Suprapubic skin (tissue), 4 donors: ENCODE results near the gene RESF1. TPM values are rescaled to one million over a fixed set of nuclear protein-coding genes. Genes with fewer than 3 reads are reported as not detected.

Experiments used
- DNase-seq, 2 donors: peaks; one replicate each; pipeline ENCODE4 v3.0.0-alpha.2; 2019; ENCODE audit warnings: low spot score in 2 of 2
- H3K27ac ChIP-seq: fragments of 200-600 bp; sonication (generic); one replicate; pipeline ENCODE4 v1.5.1; 2019
- H3K27me3 ChIP-seq: fragments of 200-600 bp; sonication (generic); one replicate; pipeline ENCODE4 v1.5.1; 2019
- H3K36me3 ChIP-seq: fragments of 200-600 bp; sonication (generic); one replicate; pipeline ENCODE4 v1.5.1; 2019
- H3K4me1 ChIP-seq: fragments of 200-600 bp; sonication (generic); one replicate; pipeline ENCODE4 v1.5.1; 2019
- H3K4me3 ChIP-seq: fragments of 200-600 bp; sonication (generic); one replicate; pipeline ENCODE4 v1.5.1; 2019; ENCODE audit warnings: mild to moderate bottlenecking
- H3K9me3 ChIP-seq: fragments of 200-600 bp; sonication (generic); one replicate; pipeline ENCODE4 v1.5.1; 2019
- EP300 ChIP-seq: sonication (generic); formaldehyde crosslinking; IDR thresholded peaks from one replicate; pipeline ENCODE4 v1.6.1; 2017; ENCODE audit warnings: antibody characterized with exemption
- POLR2A ChIP-seq, 2 donors: fragments of 450-650 bp; IDR thresholded peaks; one replicate each; pipeline ENCODE4 v1.6.1; 2017; ENCODE audit warnings: antibody characterized with exemption in 2 of 2, mild to moderate bottlenecking in 2 of 2, moderate library complexity in 2 of 2
- POLR2AphosphoS5 ChIP-seq, 3 donors: sonication (generic); formaldehyde crosslinking; IDR thresholded peaks; one replicate each; pipeline ENCODE4 v1.6.1; 2017; ENCODE audit warnings: antibody characterized with exemption in 3 of 3
- WGBS: methylation state at CpG from one replicate; pipeline ENCODE4 v1.1.5; 2018; 5-methylcytosine and 5-hydroxymethylcytosine counted together
- total RNA-seq, 4 donors: library from RNA; depleted of rRNA; stranded (reverse); fragments of >200 nt; gene quantifications; one replicate each; pipeline ENCODE4 v1.1.0, GENCODE V29; 2016
- TF ChIP-seq, protein P1 (sequence below), 2 donors: fragments of 200-600 bp in 1 of 2; fragments of 450-650 bp in 1 of 2; sonication (generic) in 1 of 2; IDR thresholded peaks; one replicate each; pipeline ENCODE4 v1.5.1; 2016 to 2019; ENCODE audit warnings: antibody characterized with exemption in 2 of 2, mild to moderate bottlenecking in 1 of 2, moderate library complexity in 1 of 2

Gene RESF1
- total RNA-seq, 4 donors from 2014 or later = 58.0 to 115 (median 69.8) TPM

DNA sequence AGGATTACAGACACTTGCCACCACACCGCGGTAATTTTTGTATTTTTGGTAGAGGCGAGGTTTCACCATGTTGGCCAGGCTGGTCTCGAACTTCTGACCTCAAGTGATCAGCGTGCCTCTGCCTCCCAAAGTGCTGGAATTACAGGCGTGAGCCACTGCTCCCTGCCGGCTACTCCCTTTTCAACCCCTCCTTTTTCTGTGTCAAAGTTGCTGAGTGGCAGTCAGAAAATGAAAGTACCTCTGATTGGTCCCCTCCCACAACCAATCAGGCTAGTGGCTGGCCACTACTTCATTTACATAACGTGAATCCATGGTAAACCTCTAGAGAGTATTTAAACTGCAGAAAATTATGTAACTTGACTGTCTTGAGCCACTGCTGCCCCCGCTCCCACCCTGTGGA lies 5.9 kb downstream of the RESF1 start:
- peaks cover 18% of the 10 kb centered on the region for H3K36me3 ChIP-seq
- no peak overlapping the region for H3K4me3 ChIP-seq
- H3K4me1 ChIP-seq = peaks cover 30% of the 10 kb centered on the region
- TF ChIP-seq POLR2AphosphoS5 (IDR thresholded peaks at IDR 0.05) = no peak
- no peak for TF ChIP-seq POLR2A (IDR thresholded peaks at IDR 0.05)
- TF ChIP-seq, protein P1, sequence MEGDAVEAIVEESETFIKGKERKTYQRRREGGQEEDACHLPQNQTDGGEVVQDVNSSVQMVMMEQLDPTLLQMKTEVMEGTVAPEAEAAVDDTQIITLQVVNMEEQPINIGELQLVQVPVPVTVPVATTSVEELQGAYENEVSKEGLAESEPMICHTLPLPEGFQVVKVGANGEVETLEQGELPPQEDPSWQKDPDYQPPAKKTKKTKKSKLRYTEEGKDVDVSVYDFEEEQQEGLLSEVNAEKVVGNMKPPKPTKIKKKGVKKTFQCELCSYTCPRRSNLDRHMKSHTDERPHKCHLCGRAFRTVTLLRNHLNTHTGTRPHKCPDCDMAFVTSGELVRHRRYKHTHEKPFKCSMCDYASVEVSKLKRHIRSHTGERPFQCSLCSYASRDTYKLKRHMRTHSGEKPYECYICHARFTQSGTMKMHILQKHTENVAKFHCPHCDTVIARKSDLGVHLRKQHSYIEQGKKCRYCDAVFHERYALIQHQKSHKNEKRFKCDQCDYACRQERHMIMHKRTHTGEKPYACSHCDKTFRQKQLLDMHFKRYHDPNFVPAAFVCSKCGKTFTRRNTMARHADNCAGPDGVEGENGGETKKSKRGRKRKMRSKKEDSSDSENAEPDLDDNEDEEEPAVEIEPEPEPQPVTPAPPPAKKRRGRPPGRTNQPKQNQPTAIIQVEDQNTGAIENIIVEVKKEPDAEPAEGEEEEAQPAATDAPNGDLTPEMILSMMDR (IDR thresholded peaks at IDR 0.05) = no peak
- no peak for TF ChIP-seq EP300
- no peaks in the 10 kb centered on the region for H3K27me3 ChIP-seq
- H3K9me3 ChIP-seq = no peaks in the 10 kb centered on the region
- 93% methylated on average over 9 of the region's 9 CpGs for WGBS
- no peak for DNase-seq
- H3K27ac ChIP-seq = no peak overlapping the region

DNA sequence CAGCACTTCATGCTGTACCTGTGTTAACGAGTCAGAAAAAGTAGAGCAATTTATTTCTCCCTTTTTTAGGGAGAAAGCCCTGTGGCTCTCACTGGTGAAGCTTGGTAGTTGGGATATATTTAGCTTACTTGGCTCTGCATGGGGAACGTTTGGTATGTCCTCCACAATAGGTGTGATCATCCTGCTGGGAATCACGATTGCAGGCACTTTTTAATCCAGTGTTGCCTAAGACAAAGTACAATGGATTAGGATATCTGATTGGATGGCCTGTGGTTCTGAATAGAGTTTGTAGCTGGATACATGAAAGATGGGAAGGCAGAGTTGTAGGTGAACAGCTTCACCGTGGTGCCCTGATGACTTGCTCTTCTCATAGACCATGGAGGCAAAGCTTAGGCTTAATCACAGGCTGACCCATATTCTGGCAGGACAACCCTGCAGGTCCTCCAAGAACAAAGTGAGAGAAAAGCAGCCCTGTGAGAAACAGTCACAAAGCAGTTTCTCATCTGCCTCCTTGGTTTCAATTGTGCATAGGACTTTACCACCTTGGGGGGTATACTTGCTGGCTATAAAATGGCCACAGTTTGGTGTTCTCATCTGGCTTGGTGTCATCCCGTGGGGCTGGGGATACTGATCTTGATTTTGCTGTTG lies 7.5 kb downstream of the RESF1 start:
- Histone ChIP-seq H3K9me3 (no peaks in the 10 kb centered on the region), H3K27me3 (no peaks in the 10 kb centered on the region), H3K4me3 (no peak overlapping the region), H3K36me3 (peaks cover 34% of the 10 kb centered on the region), H3K27ac (no peak overlapping the region), H3K4me1 (peaks cover 15% of the 10 kb centered on the region)
- no peak for DNase-seq
- 58% methylated on average over 5 of the region's 5 CpGs for WGBS
- no peak for TF ChIP-seq POLR2A (IDR thresholded peaks at IDR 0.05)
- no peak for TF ChIP-seq EP300
- TF ChIP-seq, protein P1 (IDR thresholded peaks at IDR 0.05) = no peak
- no peak for TF ChIP-seq POLR2AphosphoS5 (IDR thresholded peaks at IDR 0.05)

GRCh38 chr12:31967539-31967938 lies 8.3 kb downstream of the RESF1 start:
- no peaks in the 10 kb centered on the region for H3K9me3 ChIP-seq
- no peak overlapping the region for H3K4me3 ChIP-seq
- WGBS = 81% methylated on average over 7 of the region's 7 CpGs
- H3K36me3 ChIP-seq = peaks cover 42% of the 10 kb centered on the region
- TF ChIP-seq POLR2AphosphoS5 (IDR thresholded peaks at IDR 0.05) (no peak), POLR2A (IDR thresholded peaks at IDR 0.05) (no peak), EP300 (no peak)
- TF ChIP-seq, protein P1 (IDR thresholded peaks at IDR 0.05) = no peak
- H3K27ac ChIP-seq = no peak overlapping the region
- no peak for DNase-seq
- peaks cover 6% of the 10 kb centered on the region for H3K4me1 ChIP-seq
- H3K27me3 ChIP-seq = no peaks in the 10 kb centered on the region

GRCh38 chr12:31970199-31970598 lies 11.0 kb downstream of the RESF1 start:
- H3K27me3 ChIP-seq = no peaks in the 10 kb centered on the region
- DNase-seq = no peak
- no peak overlapping the region for H3K4me3 ChIP-seq
- no peaks in the 10 kb centered on the region for H3K4me1 ChIP-seq
- H3K27ac ChIP-seq = no peak overlapping the region
- no peaks in the 10 kb centered on the region for H3K9me3 ChIP-seq
- peaks cover 58% of the 10 kb centered on the region for H3K36me3 ChIP-seq
- no peak for TF ChIP-seq EP300
- no peak for TF ChIP-seq POLR2A (IDR thresholded peaks at IDR 0.05)
- TF ChIP-seq, protein P1 (IDR thresholded peaks at IDR 0.05) = no peak
- TF ChIP-seq POLR2AphosphoS5 (IDR thresholded peaks at IDR 0.05) = no peak

DNA sequence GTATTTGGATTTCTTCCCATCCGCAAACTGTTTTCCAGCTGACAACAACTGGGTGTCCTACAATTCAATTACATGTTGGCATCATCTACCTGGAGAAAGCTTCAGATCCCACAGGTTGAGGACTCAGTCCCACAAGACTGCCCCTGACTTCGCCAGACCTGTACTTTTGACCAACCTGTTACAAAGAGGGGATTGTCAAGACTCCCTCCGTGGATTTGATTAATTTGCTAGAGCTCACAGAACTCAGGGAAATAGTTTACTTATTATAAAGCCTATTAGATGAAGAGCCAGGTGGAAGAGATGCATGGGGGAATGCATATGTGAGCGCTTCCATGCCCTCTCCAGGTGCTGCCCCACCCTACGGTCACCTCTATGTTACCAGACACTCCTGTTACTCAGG lies 14.6 kb downstream of the RESF1 start:
- no peak overlapping the region for H3K4me3 ChIP-seq
- H3K27me3 ChIP-seq = no peaks in the 10 kb centered on the region
- no peaks in the 10 kb centered on the region for H3K4me1 ChIP-seq
- DNase-seq = no peak
- H3K9me3 ChIP-seq = peaks cover 13% of the 10 kb centered on the region
- H3K27ac ChIP-seq = no peak overlapping the region
- no peak for TF ChIP-seq POLR2AphosphoS5 (IDR thresholded peaks at IDR 0.05)
- TF ChIP-seq, protein P1 (IDR thresholded peaks at IDR 0.05) = no peak
- TF ChIP-seq POLR2A (IDR thresholded peaks at IDR 0.05) = no peak
- TF ChIP-seq EP300 = no peak
- WGBS = 97% methylated on average over 5 of the region's 5 CpGs
- H3K36me3 ChIP-seq = peaks cover 94% of the 10 kb centered on the region
